Glutamatergic neuron (in vitro differentiated cells): ENCODE measurements around the gene MMP23B. TPM values are rescaled to one million over a fixed set of nuclear protein-coding genes. Genes with fewer than 3 reads are reported as not detected.

ENCODE experiments used
- DNase-seq: peaks from one replicate; pipeline ENCODE4 v3.0.0; 2022
- H3K27ac Mint-ChIP-seq: one replicate; pipeline ENCODE4 v1.8.0; 2020; ENCODE audit warnings: mild to moderate bottlenecking, mixed read lengths, inconsistent platforms; ENCODE audit not compliant: unreplicated experiment
- H3K27me3 Mint-ChIP-seq: one replicate; pipeline ENCODE4 v1.8.0; 2020; ENCODE audit warnings: mild to moderate bottlenecking, moderate library complexity, mixed read lengths, inconsistent platforms; ENCODE audit not compliant: unreplicated experiment
- H3K36me3 Mint-ChIP-seq: one replicate; pipeline ENCODE4 v1.8.0; 2020; ENCODE audit warnings: mild to moderate bottlenecking, mixed read lengths, inconsistent platforms; ENCODE audit not compliant: unreplicated experiment
- H3K4me1 Mint-ChIP-seq: one replicate; pipeline ENCODE4 v1.8.0; 2020; ENCODE audit warnings: mild to moderate bottlenecking, low read depth, mixed read lengths, inconsistent platforms; ENCODE audit not compliant: unreplicated experiment
- H3K4me3 Mint-ChIP-seq: one replicate; pipeline ENCODE4 v1.8.0; 2020; ENCODE audit warnings: mild to moderate bottlenecking, mixed read lengths, inconsistent platforms; ENCODE audit not compliant: unreplicated experiment
- H3K9me3 Mint-ChIP-seq: one replicate; pipeline ENCODE4 v1.8.0; 2020; ENCODE audit warnings: mild to moderate bottlenecking, moderate library complexity, mixed read lengths, inconsistent platforms; ENCODE audit not compliant: unreplicated experiment
- CTCF ChIP-seq: fragments of 200-600 bp; sonication (generic); IDR thresholded peaks from one replicate; pipeline ENCODE4 v1.5.0; 2021; ENCODE audit not compliant: partially characterized antibody, unreplicated experiment
- total RNA-seq: library from RNA; stranded (reverse); fragmentation: NEBNext Ultra II Directional; extraction: Animal tissue kit (Norgen Biotek cat#: 25700); gene quantifications from one replicate; pipeline ENCODE4 v1.2.1, GENCODE V29; 2021; ENCODE audit not compliant: unreplicated experiment

MMP23B gene
- total RNA-seq, 1 donor from 2014 or later: 162 TPM

GRCh38 chr1:1598051-1598719 is 33.8 kb upstream of the MMP23B start:
- no peak for TF ChIP-seq CTCF
- peaks cover 2% of the 10 kb centered on the region for H3K9me3 Mint-ChIP-seq
- peaks cover 6% of the 10 kb centered on the region for H3K27me3 Mint-ChIP-seq
- no peaks in the 10 kb centered on the region for H3K36me3 Mint-ChIP-seq
- no peak overlapping the region for H3K4me3 Mint-ChIP-seq
- H3K4me1 Mint-ChIP-seq: peaks cover 1% of the 10 kb centered on the region
- H3K27ac Mint-ChIP-seq: no peak overlapping the region
- DNase-seq: no peak

- no peaks in the 10 kb centered on the region for H3K36me3 Mint-ChIP-seq
Measured at GRCh38 chr1:1598720-1599029, 33.3 kb upstream of the MMP23B start.

GRCh38 chr1:1599030-1599934 is 32.7 kb upstream of the MMP23B start:
- no peaks in the 10 kb centered on the region for H3K9me3 Mint-ChIP-seq
- DNase-seq: peak; percentile 67
- no peaks in the 10 kb centered on the region for H3K36me3 Mint-ChIP-seq
- H3K27ac Mint-ChIP-seq: peak overlapping the region; percentile 33
- TF ChIP-seq CTCF: peak; percentile 22
- H3K27me3 Mint-ChIP-seq: peaks cover 6% of the 10 kb centered on the region
- peak overlapping the region; percentile 80 for H3K4me3 Mint-ChIP-seq
- H3K4me1 Mint-ChIP-seq: no peaks in the 10 kb centered on the region

More at GRCh38 chr1:1598720-1599029, 33.3 kb upstream of the MMP23B start:
- DNase-seq: no peak
- Mint-ChIP-seq H3K27me3 (peaks cover 6% of the 10 kb centered on the region), H3K4me3 (peak overlapping the region; percentile 80), H3K4me1 (no peaks in the 10 kb centered on the region), H3K9me3 (no peaks in the 10 kb centered on the region), H3K27ac (peak overlapping the region; percentile 33)
- no peak for TF ChIP-seq CTCF

- no peak for DNase-seq
- no peak within 1 kb of the TSS for H3K27ac Mint-ChIP-seq
- H3K36me3 Mint-ChIP-seq: no peaks in the 10 kb centered on the region
- no peaks in the 10 kb centered on the region for H3K4me1 Mint-ChIP-seq
- H3K9me3 Mint-ChIP-seq: no peaks in the 10 kb centered on the region
- no peak for TF ChIP-seq CTCF
- peaks cover 6% of the 10 kb centered on the region for H3K27me3 Mint-ChIP-seq
- peak within 1 kb of the TSS; percentile 80 for H3K4me3 Mint-ChIP-seq
Measured at GRCh38 chr1:1599935-1600860, 31.8 kb upstream of the MMP23B start, which contains the start of gene FNDC10. TSS of gene FNDC10 (minus strand) at chr1:1600135. CDS start at chr1:1600015, 120 bp downstream.
